SK-N-MC (cell line): ENCODE data around the gene MAP7.

Source experiments
- EZH2 ChIP-seq: fragments of 200-600 bp; sonication (generic); IDR thresholded peaks from one replicate; pipeline ENCODE4 v1.6.1; 2017; ENCODE audit warnings: antibody characterized with exemption
- FOXP2 ChIP-seq: optimal IDR thresholded peaks from 2 replicates; pipeline ENCODE3; 2011; ENCODE audit warnings: mild to moderate bottlenecking, moderate library complexity; ENCODE audit not compliant: insufficient read depth; ENCODE audit errors: extremely low read length, control extremely low read depth
- POLR2AphosphoS5 ChIP-seq: IDR thresholded peaks from 2 replicates; pipeline ENCODE4 v1.6.1; 2012; ENCODE audit warnings: mild to moderate bottlenecking, low read depth, low read length, borderline replicate concordance

- TF ChIP-seq POLR2AphosphoS5 (no peak), EZH2 (no peak), FOXP2 (no peak)
These were observed 46.8 kb downstream of the MAP7 start for GRCh38 chr6:136503303-136504029.
